Loucy (cell line): ENCODE results near the gene AKR1C8.

Source experiments
- H2AFZ ChIP-seq: fragments of 200-600 bp; sonication (generic); 2 replicates; pipeline ENCODE4 v1.6.0; 2016; ENCODE audit warnings: antibody characterized with exemption, mild to moderate bottlenecking, low read length, moderate library complexity
- H3F3A ChIP-seq: fragments of 200-600 bp; 2 replicates; pipeline ENCODE4 v1.6.0; 2016; ENCODE audit warnings: antibody characterized with exemption, low read depth, mild to moderate bottlenecking
- H3K27me3 ChIP-seq: fragments of 200-600 bp; sonication (generic); 2 replicates; pipeline ENCODE4 v1.6.1; 2014; ENCODE audit warnings: low read length, mild to moderate bottlenecking; ENCODE audit not compliant: insufficient read depth, poor library complexity, severe bottlenecking
- H3K36me3 ChIP-seq: fragments of 200-600 bp; sonication (generic); 2 replicates; pipeline ENCODE4 v1.6.1; 2016; ENCODE audit warnings: low read length; ENCODE audit not compliant: insufficient read depth
- H3K4me1 ChIP-seq: fragments of 200-600 bp; sonication (generic); 2 replicates; pipeline ENCODE4 v1.5.1; 2014; ENCODE audit warnings: low read length, mild to moderate bottlenecking; ENCODE audit not compliant: insufficient read depth, poor library complexity, severe bottlenecking
- H3K4me2 ChIP-seq: fragments of 200-600 bp; sonication (generic); 2 replicates; pipeline ENCODE4 v1.6.0; 2014; ENCODE audit warnings: antibody characterized with exemption, low read length, low read depth, mild to moderate bottlenecking; ENCODE audit not compliant: poor library complexity, severe bottlenecking
- H3K4me3 ChIP-seq: fragments of 200-600 bp; sonication (generic); 2 replicates; pipeline ENCODE4 v1.5.1; 2014; ENCODE audit warnings: low read length, mild to moderate bottlenecking, mixed read lengths; ENCODE audit not compliant: poor library complexity, severe bottlenecking
- H3K79me2 ChIP-seq: fragments of 200-600 bp; sonication (generic); 2 replicates; pipeline ENCODE4 v1.6.1; 2014; ENCODE audit warnings: low read length; ENCODE audit not compliant: insufficient read depth
- H3K9ac ChIP-seq: fragments of 200-600 bp; sonication (generic); 2 replicates; pipeline ENCODE4 v1.6.0; 2014; ENCODE audit warnings: mild to moderate bottlenecking, low read depth, low read length, moderate library complexity; ENCODE audit not compliant: poor library complexity, severe bottlenecking
- H3K9me2 ChIP-seq: fragments of 200-600 bp; sonication (generic); replicated peaks from 2 replicates; pipeline ENCODE4 v1.6.1; 2016; ENCODE audit warnings: low read depth, low read length, mixed read lengths
- H3K9me3 ChIP-seq: fragments of 200-600 bp; sonication (generic); 2 replicates; pipeline ENCODE4 v1.6.1; 2014; ENCODE audit warnings: mild to moderate bottlenecking, antibody characterized with exemption, low read length, low read depth; ENCODE audit not compliant: insufficient read depth
- H4K20me1 ChIP-seq: fragments of 200-600 bp; sonication (generic); 2 replicates; pipeline ENCODE4 v1.6.0; 2014; ENCODE audit warnings: antibody characterized with exemption, low read length, mild to moderate bottlenecking; ENCODE audit not compliant: insufficient read depth, poor library complexity, severe bottlenecking
- CTCF ChIP-seq: fragments of 200-600 bp; sonication (generic); conservative IDR thresholded peaks from 2 replicates; pipeline ENCODE4 v1.5.1; 2014; ENCODE audit warnings: mild to moderate bottlenecking, antibody characterized with exemption, low read length
- EZH2phosphoT487 ChIP-seq: fragments of 200-600 bp; IDR thresholded peaks from 2 replicates; pipeline ENCODE4 v1.6.1; 2018; ENCODE audit warnings: antibody characterized with exemption, mild to moderate bottlenecking, moderate library complexity, borderline replicate concordance

The AKR1C8 gene

GRCh38 chr10:5168897-5169420 lies 16.0 kb downstream of the AKR1C8 start:
- H3K4me2 ChIP-seq = no peak overlapping the region
- H3K9ac ChIP-seq = no peak overlapping the region
- no peaks in the 10 kb centered on the region for H3K36me3 ChIP-seq
- H3K4me3 ChIP-seq = no peak overlapping the region
- H3F3A ChIP-seq = no peaks in the 10 kb centered on the region
- TF ChIP-seq CTCF (no peak), EZH2phosphoT487 (no peak)
- H3K79me2 ChIP-seq = no peaks in the 10 kb centered on the region
- H4K20me1 ChIP-seq = no peaks in the 10 kb centered on the region
- peaks cover 24% of the 10 kb centered on the region; the same call in 1 of the 2 replicates for H3K9me3 ChIP-seq
- no peak overlapping the region for H2AFZ ChIP-seq
- H3K27me3 ChIP-seq = no peaks in the 10 kb centered on the region
- H3K4me1 ChIP-seq = no peaks in the 10 kb centered on the region
- H3K9me2 ChIP-seq = no peaks in the 10 kb centered on the region

DNA sequence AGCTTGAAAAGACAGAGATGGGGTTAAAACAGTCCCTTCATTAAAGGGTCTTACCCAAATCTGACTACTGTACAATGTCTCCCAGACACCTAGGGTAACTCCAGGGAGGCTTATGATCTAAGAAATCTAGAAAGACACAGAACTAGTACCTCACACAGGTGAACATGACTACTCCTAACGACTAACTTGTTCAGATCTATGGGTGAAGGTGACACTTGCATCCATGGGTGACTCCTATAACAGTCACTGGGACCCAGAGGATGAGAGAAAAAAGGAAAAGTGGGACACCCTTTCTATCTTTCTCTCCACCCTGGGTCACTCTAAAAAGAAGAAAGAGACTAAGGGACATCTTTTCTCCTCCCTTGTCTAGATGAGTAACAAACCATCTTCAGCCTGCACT lies 19.2 kb downstream of the AKR1C8 start:
- Histone ChIP-seq H3K9ac (no peak overlapping the region), H3K27me3 (no peaks in the 10 kb centered on the region), H3K4me2 (no peak overlapping the region), H2AFZ (no peak overlapping the region), H3K36me3 (no peaks in the 10 kb centered on the region), H4K20me1 (no peaks in the 10 kb centered on the region), H3K9me3 (peaks cover 46% of the 10 kb centered on the region; the same call in 1 of the 2 replicates), H3K4me1 (no peaks in the 10 kb centered on the region), H3F3A (no peaks in the 10 kb centered on the region), H3K4me3 (no peak overlapping the region), H3K9me2 (no peaks in the 10 kb centered on the region), H3K79me2 (no peaks in the 10 kb centered on the region)
- TF ChIP-seq EZH2phosphoT487 (no peak), CTCF (no peak)

GRCh38 chr10:5163487-5163886 lies 21.5 kb downstream of the AKR1C8 start:
- Histone ChIP-seq H2AFZ (no peak overlapping the region), H3F3A (no peaks in the 10 kb centered on the region), H3K9me3 (peaks cover 44% of the 10 kb centered on the region; the same call in 1 of the 2 replicates), H3K4me1 (no peaks in the 10 kb centered on the region), H3K27me3 (no peaks in the 10 kb centered on the region), H3K36me3 (no peaks in the 10 kb centered on the region), H4K20me1 (no peaks in the 10 kb centered on the region), H3K9ac (no peak overlapping the region), H3K4me3 (no peak overlapping the region), H3K9me2 (no peaks in the 10 kb centered on the region), H3K4me2 (no peak overlapping the region), H3K79me2 (no peaks in the 10 kb centered on the region)
- TF ChIP-seq CTCF = no peak
- no peak for TF ChIP-seq EZH2phosphoT487
